ENCODE results near the gene TRIM33. TPM values are rescaled to one million over a fixed set of nuclear protein-coding genes. Genes with fewer than 3 reads are reported as not detected.

The TRIM33 gene
- total and polyA plus RNA-seq, 2 of the 13 experiments (the other 11 are each of a cell fraction or from before 2014, with no cell fraction given), result 35.5 to 42.2 TPM

- TF ChIP-seq NR2F1 (CRISPR knock-in tag; IDR thresholded peaks at IDR 0.05) (peak; percentile 35 to 41; a peak in 3 of 4 replicates), ATAD3A (CRISPR knock-in tag; IDR thresholded peaks at IDR 0.05) (no peak), PPARG (CRISPR knock-in tag; conservative IDR thresholded peaks at IDR 0.05) (peak; percentile 88), ZNF740 (CRISPR knock-in tag; IDR thresholded peaks at IDR 0.05) (no peak), ZMAT5 (CRISPR knock-in tag; IDR thresholded peaks at IDR 0.05; ENCODE audit: borderline replicate concordance, low read depth) (no peak), IKZF1 (IDR thresholded peaks at IDR 0.05) (no peak), BATF2 (CRISPR knock-in tag; IDR thresholded peaks at IDR 0.05) (no peak), ZNF335 (CRISPR knock-in tag; IDR thresholded peaks at IDR 0.05) (no peak), KDM2A (CRISPR knock-in tag; IDR thresholded peaks at IDR 0.05; ENCODE audit: borderline replicate concordance, low read depth) (no peak), NKX3-1 (CRISPR knock-in tag; IDR thresholded peaks at IDR 0.05) (peak; percentile 90), SNAPC4 (CRISPR knock-in tag; IDR thresholded peaks at IDR 0.05) (no peak), ZBTB25 (CRISPR knock-in tag; IDR thresholded peaks at IDR 0.05) (peak; percentile 73), KDM6A (CRISPR knock-in tag; IDR thresholded peaks at IDR 0.05; ENCODE audit: low read depth) (peak; percentile 82), ATF1 (CRISPR knock-in tag; IDR thresholded peaks at IDR 0.05) (peak; percentile 73), ZSCAN31 (CRISPR knock-in tag; IDR thresholded peaks at IDR 0.05; ENCODE audit: low read depth) (0 out of 2 replicates have a peak, but pooled peaks have one; percentile 37), ZKSCAN8 (CRISPR knock-in tag; IDR thresholded peaks at IDR 0.05; ENCODE audit: borderline replicate concordance) (peak; percentile 90; the same call in 1 of the 2 replicates), SOX5 (CRISPR knock-in tag; IDR thresholded peaks at IDR 0.05; ENCODE audit: borderline replicate concordance) (peak; percentile 98), ZNF672 (CRISPR knock-in tag; IDR thresholded peaks at IDR 0.05) (no peak)
- TF ChIP-seq, protein P1, sequence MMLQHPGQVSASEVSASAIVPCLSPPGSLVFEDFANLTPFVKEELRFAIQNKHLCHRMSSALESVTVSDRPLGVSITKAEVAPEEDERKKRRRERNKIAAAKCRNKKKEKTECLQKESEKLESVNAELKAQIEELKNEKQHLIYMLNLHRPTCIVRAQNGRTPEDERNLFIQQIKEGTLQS (CRISPR knock-in tag; IDR thresholded peaks at IDR 0.05), result no peak
- TF ChIP-seq, protein P2, sequence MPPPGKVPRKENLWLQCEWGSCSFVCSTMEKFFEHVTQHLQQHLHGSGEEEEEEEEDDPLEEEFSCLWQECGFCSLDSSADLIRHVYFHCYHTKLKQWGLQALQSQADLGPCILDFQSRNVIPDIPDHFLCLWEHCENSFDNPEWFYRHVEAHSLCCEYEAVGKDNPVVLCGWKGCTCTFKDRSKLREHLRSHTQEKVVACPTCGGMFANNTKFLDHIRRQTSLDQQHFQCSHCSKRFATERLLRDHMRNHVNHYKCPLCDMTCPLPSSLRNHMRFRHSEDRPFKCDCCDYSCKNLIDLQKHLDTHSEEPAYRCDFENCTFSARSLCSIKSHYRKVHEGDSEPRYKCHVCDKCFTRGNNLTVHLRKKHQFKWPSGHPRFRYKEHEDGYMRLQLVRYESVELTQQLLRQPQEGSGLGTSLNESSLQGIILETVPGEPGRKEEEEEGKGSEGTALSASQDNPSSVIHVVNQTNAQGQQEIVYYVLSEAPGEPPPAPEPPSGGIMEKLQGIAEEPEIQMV (CRISPR knock-in tag; IDR thresholded peaks at IDR 0.05; ENCODE audit: low read depth), result no peak
Observed at GRCh38 chr1:114467491-114467890, 43.5 kb downstream of the TRIM33 start (continued).
